ENCODE results near the gene MPP1.
A peak's percentile ranks its signal among the peaks of the same experiment; 100 is the strongest.
"Not testable (repeated sequence)": the region's sequence is repeated elsewhere in the genome, so short reads cannot be mapped to it uniquely, and the experiment has no call there.

The MPP1 gene

DNA sequence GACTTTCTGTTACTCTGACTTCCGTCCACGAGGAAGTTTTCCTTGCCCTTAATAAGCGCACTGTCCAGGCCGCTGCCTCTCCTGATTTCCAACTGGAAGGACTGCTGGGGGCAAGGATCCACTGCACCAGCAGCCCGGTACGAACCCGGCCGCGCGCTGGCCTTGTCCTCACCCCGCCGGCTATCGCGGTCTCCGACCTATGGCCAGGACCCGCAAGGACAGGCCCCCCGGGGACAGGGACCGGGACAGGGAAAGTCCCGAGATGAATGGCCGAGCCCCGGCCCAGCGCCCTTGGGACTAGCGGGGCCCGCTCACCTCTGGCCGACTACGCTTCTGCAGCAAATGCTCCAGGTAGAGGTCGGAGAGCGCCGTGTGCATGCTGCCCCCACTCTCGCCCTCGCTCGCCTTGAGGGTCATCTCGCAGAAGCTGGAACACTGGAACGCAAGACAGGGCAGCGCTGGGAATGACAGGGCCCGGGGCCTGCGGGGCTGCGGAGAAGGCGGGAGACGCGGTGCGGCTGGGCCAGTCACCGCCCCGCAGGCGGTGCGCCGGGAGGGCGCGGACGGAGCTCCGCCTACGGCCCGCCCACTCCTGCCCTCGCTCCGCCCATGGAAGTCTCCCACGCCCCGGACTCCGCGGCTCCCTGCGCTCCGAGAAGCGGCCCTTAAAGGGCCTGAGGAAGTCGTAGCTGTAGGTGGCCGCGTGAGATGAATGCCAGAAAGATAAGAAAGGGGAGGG lies at the start of gene MPP1:
Gene MPP1 (minus strand): TSS at position 529 of the 739 bp plus-strand sequence. CDS start 112 bp downstream, at position 417.
- peak; percentile 72 for DNase-seq

DNA sequence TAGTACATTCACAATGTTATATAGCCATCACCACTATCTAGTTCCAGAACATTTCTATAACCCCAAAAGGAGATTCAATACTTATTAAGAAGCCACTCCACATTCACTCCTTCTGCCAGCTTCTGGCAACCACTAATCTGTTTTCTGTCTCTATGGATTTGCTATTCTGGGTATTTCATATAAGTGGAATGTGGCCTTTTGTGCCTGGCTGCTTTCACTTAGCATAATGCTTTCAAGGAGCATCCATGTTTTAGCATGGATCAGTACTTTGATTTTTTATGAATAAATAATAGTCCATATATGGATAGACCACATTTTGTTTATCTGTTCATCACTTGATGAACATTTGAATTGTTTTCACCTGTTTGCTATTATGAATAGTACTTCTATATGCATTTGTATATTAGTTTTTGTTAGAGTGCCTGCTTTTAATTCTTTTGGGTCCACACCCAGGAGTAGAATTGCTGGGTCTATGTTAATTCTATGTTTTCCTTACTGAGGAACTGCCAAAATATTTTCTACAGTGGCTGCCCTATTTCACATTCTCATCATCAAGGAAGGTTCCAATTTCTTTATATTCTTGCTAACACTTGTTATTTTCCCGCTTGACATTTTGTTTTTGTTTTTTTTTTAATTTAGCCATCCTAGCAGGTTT lies 45.8 kb upstream of the MPP1 start:
- DNase-seq, result no peak

DNA sequence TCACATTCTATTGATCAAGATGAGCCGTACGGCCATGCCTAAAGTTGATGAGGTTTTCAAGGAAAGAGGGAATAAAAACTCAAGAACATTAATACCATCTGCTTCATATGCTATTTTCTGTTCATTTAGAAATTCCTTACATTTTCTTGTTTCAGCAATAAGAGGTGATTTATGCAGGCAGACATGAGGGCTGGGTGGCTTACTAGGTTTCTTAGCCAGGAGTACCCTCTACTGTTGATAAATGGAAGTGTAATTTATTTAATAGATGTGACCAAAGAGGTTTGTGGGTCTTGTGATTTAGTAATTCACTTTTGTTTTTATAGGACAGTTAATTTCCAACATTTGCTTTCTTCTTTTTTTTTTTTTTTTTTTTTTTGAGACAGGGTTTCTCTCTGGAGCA lies 35.6 kb upstream of the MPP1 start:
- no peak for DNase-seq

DNA sequence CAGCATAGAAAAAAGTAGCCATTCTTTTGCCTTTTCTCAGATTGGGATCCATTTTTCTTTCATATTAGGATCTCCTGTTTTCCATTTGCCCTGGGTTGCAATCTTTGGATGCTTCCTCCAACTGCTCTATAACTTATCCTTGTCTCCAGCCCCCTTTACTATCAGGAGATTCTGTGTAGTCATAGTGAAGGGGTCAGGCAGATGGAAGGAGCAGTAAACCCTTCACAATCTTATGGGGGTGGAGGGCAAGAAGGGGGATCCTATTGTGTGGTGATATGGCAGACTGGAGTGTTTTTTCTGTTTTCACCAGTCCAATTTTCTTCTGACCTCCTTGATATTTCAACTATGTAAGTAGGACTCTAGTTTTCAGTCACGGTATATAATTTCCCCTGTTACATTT lies 30.9 kb upstream of the MPP1 start:
- DNase-seq, result no peak

DNA sequence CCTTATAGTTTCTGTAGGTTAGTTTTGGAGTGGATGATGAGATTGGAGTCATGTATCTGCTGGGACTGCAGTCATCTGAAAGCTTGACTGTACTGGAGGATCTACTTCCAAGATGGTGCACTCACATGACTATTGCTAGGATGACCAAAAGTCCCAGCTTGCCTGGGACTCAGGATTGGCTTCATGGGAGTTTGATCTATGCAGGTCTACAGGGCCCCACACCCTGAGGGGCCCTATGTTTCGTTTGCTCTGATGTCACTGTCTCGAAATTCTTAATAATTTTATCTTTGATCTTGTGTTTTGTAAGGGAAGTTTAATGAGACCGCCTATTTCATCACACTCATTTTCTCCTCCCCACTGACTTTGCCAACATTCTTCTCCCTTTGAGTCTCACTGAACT lies 29.3 kb upstream of the MPP1 start, which contains the start of gene SMIM9:
Gene SMIM9 (minus strand): TSS at position 101 of the 400 bp plus-strand sequence. CDS start 3,806 bp downstream, outside the sequence.
- DNase-seq, result no peak

DNA sequence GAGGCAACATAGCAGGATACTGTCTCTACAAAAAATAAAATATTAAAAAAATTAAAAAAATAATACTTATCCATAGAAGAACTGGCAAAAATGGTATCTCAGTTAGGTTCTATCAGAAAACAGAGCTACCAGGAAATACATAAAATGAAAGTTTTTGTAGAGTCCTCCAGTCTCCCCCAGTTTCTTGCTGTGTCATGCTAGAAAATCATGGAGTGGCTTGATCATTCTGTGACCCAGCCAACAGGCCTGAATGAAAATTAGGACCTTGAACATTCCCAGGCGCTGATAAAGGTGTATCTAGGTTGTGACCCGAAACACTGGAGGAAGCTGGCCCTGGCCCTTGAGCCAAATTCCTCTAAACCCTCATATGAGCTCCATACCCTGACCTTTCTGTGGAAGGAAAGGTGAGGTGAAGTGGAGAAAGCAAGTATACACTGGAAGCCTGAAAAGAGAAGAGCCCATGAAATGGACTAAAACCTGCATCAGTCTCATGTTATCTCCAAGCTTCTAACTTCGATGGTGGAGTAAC lies 28.5 kb upstream of the MPP1 start:
- DNase-seq, result no peak

DNA sequence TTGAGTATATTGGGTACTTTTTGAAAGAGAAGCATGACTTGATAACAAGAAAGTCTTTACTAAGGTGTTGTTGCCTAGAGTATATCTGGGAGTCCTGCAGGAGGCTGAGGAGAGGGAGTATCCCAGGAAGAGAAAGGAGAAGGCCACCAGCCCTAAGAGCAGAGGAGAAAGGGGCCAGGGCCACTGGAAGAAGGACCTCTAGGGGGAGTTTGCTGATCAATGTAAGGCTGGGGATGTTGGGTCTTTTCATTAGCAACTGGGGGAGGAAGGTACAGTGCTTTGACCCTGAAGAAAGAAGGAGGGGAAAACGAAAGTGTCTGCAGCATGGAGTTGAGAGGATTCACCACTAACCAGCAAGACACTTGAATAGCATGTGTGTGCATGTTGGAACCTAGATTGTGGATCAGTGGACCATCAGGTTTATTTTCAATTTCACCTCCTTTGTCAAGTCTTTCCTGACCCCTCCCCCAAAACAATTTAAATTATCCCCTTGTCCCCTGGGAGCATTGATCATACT lies 24.7 kb upstream of the MPP1 start:
- no peak for DNase-seq

DNA sequence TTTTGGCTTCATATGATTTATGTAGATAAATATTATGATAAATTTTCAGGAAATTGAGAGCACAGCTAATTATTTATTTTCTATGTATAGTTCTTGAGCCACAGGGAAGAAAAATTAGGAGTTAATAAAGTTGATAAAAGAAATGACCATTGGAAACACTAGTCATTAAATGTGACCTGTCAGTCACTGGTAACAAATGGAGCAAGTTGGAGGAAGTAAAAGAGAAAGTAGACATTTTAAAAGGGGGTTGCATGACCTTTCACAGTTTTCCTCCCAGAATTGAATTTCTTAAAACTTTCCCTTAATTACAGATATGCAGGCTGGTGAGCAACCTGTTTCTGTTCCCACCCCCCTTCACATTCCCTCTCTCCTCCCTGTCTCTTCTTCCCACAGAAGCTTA lies 23.8 kb upstream of the MPP1 start:
- no peak for DNase-seq

DNA sequence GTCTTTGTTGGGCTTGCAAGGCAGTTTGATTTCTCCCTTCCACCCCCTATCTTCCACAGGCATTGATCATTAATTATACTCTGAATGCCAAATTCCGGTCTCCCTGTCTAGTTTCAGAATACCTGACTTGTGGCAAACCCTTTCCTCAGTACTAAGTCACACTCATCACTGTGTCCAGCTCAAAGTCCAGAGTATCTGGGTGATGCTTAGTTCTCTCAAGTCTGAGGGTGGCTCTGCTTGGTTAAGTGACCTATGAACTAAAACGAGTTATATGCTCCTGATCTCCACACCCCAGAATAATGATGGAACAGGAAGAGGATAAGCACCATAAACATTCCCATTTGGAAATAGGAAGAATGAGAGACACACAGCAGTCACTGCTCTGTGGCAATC lies 22.7 kb upstream of the MPP1 start:
- no peak for DNase-seq

DNA sequence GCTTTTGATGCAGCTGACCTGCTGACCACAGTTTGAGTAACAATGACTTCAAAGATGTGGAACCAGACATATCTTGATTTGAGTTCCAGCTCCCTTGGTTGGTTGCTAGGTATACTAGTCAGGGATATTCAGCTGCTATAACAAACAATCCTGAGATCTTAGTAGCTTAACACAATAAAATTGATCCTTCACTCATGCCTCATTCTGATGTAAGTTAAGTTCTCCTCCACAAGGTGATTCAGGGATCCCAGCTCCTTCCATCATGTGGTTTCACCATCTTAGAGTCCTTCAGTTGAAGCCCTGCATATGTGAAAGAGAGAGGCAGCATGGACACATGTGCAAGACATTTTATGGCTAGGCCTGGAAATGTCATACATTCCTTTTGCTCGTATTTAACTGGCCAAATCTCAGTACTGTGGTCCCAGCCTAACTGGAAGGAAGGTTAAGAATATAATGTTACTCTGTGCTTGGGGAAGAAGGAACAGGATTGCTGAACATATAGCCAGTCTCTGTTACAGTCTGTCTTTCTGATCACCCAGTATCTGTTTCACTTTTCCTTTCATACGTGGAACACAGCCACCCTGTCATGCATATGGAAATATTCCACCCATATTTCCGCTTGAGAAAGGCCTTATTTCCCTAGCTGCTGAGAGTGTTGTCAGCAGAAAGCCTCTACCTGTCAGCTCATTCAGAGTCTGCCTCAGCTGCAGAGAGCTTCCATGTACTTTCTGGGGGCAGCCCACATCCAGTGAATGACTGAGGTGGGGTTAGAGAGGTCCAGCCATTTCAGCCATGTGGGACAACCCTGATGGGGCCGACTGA lies 22.1 kb upstream of the MPP1 start:
- DNase-seq, result no peak

DNA sequence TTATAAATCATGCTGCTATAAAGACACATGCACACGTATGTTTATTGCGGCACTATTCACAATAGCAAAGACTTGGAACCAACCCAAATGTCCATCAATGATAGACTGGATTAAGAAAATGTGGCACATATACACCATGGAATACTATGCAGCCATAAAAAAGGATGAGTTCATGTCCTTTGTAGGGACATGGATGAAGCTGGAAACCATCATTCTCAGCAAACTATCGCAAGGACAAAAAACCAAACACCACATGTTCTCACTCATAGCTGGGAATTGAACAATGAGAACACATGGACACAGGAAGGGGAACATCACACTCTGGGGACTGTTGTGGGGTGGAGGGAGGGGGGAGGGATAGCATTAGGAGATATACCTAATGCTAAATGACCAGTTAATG lies 20.3 kb upstream of the MPP1 start:
- not testable (repeated sequence) for DNase-seq

DNA sequence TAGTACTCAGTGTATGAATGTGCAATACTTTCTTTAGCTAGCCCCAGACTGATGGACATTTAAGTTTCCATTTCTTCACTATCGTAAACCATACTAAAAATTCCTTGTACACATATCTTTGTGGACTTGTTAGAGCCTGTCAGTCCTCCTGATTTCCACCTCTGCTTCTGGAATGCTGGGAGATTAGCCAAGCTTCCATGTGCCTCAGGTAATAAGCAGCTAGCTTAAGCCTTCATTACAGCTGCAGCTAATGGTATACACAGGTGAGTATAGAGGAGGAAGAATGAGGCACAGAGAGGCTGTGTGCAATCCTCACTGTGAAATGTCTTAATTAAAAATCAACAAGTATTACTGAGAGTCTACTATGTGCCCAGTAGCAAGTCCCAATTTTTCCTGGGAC lies 19.4 kb upstream of the MPP1 start:
- DNase-seq, result no peak

DNA sequence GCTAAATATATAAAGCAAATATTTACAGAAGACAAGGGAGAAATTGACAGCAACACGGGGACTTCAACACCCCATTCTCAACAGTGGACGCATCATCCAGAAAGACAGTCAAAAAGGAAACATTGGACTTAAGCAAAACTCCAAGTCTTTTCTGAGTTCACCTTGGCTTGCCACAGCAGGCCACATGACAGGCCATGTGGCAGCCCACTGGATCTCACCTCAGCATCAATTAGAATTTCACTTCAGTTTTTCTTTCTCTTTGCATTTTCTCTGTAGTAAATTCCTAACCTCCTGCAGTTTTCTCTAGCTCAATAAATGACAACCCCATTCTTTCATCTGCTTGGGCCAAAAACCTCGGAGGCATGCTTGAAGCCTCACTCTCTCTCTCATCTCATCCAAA lies 16.7 kb upstream of the MPP1 start:
- DNase-seq, result no peak

DNA sequence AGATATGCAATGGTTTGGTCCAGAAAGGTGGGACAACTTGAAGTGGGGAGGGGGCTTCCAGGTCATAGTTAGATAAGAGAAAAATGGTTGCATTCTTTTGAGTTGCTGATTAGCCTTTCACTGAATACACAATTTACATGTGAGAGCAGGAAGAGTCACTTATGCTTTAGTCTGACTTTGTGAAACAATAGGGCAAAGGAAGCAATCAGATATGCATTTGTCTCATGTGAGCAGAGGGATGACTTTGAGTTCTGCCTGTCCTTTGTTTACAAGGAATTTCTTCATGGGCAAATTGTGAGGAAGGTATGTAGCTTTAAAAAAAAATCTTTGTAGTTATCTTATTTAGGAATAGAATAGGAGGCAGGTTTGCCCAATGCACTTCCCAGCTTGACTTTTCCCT lies 16.2 kb upstream of the MPP1 start:
- no peak for DNase-seq

DNA sequence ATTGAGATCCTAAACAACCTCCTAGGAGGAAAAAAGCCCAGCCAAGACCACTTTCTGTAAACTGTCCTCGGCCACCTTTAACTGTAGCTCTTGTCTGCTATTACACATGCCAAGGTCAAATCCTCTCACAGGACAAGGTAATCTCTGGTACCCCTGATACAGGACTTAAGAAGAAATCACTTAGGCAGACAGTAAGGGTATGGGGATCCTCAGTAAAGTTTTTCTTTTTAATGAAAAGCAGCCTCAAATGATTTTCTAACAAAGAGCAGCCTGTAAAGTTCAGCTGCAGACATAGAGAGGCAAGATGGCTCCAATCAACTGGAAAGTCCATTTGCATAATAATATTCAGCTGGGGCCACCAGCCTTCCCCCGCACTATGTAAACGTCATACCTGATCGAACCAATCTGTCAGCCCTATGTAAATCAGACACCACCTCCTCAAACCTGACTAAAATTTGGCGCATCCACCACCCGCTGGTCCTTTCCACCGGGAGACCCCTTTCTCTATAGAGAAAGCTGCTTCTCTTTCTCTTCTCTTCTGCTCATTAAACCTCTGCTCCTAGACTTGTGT lies 14.6 kb upstream of the MPP1 start:
- DNase-seq, result no peak

DNA sequence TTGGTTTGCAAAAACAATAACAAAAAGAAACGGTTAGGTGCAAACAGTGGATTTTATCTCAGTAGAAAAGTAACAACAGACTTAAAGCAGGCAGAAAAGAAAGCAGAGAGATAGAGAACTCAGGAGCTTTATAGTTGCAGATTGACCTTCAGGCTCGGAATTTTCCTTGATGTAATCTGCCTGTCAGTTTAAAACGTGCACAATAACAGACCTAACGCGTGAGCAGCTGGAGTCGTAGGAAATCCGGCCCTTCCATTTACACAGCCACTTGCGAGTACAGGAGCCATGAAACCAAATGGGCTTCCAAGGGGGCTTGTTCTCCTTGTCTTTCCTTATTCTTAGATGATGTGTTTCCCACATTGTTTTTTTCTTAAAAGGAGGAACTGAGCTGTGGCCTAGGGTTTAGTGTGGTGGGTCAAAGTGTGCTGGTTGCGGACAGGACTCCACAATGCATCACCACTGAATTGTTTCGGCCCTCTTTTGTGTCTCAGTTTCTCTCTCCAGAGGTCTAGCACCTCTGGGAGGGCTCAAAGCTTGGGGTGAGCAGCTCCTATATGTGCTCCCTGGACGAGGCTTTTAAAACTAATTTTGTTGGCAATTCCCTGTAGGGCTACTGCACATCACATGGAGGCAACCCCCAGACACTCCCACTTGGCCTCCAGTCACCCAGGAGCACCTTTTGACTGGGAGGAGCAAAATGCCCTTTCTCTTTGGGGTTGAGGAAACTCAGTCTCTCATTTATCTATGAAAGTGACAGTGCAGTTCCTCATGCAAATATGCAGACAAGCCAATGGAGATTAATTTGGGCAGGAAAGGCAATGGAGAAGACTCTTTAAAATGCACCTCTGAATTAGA lies 13.9 kb upstream of the MPP1 start:
- no peak for DNase-seq

DNA sequence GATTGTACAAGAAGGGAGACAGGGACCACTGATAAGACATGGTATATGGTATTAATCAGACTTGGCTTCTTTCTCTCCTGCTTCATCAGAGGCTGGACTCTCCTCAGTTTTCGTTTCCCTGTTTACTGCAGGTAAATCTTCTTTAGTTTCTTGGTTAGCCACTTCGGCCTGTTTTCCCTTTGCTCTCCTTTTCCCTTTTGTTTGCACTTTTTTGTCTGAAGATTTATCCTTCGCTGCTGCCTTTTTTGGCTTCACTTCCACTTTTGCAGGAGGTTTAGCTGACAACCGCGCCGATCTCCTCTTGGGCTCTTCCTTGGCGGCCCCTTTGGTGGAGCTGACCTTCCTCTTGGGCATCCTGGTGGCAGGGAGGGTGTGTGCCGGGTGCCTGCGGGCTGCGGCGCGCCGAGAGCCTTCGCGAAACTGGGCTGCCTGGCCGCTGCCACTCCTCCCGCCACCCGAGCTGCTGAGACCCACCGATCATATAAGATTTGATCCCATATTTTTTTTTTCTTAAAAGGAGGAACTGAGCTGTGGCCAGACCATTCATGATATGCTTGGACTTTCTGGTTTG lies 11.8 kb upstream of the MPP1 start:
- not testable (repeated sequence) for DNase-seq

DNA sequence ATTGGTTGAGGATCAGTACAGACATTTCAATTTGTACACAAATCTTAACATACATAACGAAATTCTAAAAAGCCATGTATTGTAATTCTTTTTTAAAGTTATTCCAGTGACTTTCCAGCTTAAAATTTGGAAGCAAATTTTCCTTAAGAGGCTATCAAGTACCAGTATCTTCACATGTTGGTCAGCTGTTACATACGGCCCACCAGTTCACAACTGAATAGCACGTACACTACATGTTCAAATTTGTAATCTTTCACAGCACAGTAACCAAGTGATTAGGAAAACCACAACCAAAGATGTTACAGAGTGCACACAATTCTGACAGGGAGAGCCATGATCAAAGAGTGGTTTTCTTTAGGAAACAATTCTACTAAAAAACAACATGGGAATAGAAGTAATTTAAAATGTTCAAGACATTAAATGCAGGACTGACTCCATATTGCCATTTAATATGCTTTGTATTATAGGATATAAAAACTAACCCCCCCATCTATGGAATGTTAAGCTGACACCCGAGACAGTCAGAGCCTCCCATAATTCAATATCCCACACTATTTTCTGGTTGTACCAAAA lies 11.1 kb upstream of the MPP1 start:
- not testable (repeated sequence) for DNase-seq

DNA sequence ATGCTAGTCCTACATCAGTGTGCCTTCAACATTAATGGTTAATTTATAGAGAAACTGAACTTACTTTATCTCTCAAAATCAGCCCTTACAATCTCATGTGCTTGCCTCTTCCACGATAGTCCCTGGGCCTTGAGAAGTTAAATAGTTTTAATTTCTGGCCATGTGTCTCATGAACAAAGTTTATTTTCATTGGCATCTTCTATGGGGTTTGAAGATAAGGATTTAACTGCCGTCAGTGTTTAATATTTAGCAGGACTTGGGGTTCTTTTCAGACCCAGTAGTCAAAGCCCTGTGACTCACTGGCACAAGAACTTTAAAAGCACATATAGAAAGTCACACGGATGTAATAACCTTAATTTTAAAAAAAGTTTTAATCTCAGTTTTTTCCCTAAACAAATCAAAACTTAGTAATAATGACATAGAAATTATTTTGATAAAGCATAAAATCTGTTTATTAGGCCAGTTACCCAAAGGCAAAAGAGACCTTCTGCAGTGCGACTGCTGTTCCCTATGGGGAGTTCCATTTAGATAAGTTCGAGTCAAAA lies 10.1 kb upstream of the MPP1 start:
- DNase-seq, result no peak

DNA sequence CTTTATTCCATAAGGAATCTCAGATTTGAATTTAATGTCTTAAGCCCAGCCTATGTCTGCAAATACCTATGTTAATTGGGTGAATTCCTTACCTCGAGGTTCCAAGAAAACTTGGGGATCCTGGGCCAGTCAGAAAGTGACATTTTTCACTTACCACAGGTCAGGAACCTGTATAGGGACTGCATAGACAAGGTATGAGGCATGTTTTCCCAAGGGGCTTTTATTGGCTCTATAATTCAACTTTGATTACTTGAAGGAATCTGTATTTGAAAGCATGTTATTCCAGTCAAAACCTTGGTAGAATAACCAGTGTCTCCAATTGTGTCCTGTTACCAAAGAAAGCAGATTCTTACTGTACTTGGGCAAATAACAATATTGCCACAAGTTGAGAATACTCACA lies 8.5 kb upstream of the MPP1 start:
- DNase-seq, result no peak

Measured in activated naive CD4-positive, alpha-beta T cell treated with anti-CD3 and anti-CD28 coated beads, Interleukin-2, amount 50 U/mL, for 16 hours (primary cell).